GM19023 (cell line): ENCODE results near the gene MGAT3.
A peak's percentile ranks its signal among the peaks of the same experiment; 100 is the strongest.
"Not testable (repeated sequence)": the region's sequence is repeated elsewhere in the genome, so short reads cannot be mapped to it uniquely, and the experiment has no call there.

Experiments used
- ATAC-seq: cut with Tn5 transposase; IDR thresholded peaks from one replicate; pipeline ENCODE4 v1.9.1; 2021; ENCODE audit warnings: mild to moderate bottlenecking, moderate library complexity; ENCODE audit not compliant: unreplicated experiment

MGAT3 gene

DNA sequence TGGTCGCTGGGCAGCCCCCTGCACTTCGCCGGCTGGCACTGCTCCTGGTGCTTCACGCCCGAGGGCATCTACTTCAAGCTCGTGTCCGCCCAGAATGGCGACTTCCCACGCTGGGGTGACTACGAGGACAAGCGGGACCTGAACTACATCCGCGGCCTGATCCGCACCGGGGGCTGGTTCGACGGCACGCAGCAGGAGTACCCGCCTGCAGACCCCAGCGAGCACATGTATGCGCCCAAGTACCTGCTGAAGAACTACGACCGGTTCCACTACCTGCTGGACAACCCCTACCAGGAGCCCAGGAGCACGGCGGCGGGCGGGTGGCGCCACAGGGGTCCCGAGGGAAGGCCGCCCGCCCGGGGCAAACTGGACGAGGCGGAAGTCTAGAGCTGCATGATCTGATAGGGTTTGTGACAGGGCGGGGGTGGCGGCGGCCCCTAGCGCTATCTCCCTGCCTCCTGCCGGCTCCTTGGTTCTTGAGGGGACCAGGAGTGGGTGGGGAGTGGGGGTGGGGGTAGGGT lies 31.8 kb downstream of the MGAT3 start:
- no peak for ATAC-seq

DNA sequence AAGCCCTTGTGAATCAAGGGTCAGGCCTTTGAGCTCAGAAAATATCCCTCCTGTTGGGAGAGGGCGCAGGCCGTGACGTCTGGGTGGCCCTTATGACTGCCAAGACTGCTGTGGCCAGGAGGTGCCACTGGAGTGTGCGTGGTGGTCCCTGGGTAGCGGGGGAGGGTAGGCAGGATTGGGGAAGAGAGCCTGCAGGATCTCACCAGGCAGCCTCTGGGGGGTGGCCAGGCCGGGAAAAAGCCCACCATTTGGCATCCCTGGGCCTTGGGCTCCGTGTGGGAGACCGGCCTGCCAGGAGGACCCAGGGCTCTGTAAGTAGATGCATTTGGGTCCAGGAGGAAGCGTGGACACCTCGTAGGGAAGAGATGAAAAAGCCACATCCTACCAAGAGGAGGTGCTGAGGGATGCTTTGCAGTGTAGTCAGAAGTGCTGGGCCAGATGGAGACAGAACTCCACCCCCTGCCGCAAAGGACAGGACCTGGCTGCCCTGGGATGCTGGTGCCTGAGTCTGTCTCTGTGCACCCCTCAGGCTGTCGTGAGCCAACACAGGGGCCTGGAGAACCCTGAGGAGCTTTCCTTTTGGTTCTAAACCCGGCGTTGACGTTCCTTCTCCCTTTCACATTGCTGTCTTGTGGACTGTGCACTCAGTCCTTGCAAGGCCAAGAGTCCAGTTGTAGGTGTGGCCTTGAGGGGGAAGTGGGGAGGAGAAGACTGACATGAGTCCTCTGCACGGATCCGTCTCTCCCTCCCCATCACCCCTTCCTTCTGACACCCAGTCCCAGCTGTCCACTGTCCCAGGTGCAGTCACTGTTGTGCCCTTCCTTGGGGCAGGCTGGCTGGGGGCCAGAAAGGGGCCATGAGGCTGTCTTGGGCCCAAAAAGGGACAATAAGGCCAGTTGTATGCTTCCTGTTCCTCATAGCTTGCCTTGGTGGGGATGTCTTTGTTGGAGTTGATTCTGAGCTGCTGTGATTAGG lies 32.6 kb downstream of the MGAT3 start:
- ATAC-seq = no peak

DNA sequence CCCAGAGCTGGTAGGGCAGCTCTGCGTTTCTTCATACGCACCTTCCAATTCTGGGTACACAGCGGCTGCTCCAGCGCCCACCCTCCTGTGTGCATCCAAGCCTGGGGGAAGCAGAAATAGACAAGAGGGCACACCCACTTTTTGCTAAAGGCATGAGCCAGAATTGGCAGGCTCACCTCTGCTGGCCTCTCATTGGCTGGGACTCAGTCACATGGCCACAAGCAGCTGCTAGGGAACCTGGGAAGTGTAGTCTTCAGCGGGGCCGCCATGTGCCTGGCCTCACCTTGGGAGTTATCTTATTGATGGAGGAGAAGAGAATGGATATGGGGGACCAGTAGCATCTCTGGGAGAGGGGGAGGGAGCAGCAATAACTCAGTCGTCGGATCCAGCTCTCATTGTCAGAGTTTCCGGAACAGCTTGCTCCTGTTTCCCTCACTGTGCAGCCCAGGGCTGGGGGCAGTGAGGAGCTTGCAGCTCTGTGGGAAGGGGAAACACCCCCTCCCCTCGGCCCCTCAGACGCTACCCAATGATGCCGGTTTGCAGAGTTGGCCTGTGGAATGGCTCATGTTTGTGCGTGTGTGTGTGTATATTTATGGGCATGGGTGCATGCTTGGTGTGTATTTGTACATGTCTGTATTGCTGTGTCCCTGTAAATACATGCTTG lies 33.5 kb downstream of the MGAT3 start:
- ATAC-seq = peak; percentile 82

DNA sequence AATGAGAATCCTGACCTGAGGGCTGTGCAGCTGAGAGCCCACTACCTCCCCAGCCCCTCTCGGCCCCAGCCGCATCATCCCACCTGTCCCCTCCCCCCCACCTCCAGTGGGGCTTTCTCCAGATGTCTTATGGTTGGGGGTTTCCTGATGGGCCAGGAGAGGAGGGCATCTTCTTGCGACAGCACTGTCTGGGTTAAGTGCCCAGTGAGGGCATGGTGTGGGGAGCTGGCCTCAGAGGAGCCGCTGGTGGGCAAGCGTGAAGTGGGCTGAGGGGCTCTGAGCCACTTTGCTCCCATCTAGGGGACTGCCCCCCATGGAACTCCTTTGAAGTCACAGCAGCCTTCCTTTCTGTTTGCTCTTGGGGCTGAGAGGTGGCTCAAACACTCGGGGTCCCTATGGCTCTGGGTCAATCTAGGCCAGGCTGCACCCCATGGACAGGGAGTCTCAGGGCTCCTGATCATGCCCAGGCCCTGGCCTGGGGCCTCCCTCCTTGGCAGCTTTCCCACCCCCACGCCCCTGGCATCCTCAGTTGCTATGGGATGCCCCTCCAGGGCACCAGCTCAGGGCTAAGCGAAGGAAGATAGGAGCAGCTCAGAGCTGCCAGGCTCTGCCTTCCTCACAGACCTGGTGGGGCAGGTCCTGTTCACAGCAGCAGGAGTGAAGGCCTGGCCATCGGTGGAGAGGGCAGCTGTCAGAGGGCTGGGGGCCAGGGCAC lies 34.3 kb downstream of the MGAT3 start:
- ATAC-seq = no peak

DNA sequence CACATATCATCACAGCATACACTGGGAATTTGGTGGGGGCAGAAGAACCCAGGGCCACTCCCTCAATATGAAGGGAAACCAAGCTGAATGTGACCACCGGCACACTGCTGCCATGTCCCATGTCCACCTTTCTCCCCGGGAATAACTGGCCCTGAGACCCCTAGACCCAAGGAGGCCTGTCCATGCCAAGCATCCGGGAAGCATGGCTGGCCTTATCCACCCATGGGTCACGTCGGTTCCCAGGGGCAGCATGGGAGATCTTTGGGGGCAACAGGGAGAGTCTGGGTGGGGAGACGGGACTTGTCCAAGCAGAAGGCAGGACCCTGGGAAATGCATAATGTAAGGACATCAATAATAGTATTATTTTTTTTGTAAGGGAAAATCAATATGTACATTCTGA lies 34.9 kb downstream of the MGAT3 start:
- no peak for ATAC-seq

DNA sequence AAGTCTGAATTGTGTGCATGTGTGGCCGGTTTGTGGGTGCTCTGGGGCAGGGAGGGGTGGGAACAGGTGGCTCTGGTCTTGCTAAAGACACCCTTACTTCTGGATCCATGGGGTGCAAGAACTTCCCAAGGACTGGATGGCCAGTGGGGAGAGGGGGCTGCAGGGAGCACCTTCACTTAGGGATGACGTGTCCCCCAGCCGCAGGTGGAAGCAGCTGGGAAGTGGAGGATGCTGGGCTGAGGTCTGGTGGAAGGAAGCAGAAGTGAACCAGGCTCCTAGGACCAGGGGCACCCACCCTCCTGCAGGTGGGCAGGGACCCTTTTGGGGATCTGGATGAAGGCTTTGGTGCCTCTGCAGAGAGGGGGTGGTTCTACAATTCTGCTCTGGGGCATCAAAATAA lies 35.4 kb downstream of the MGAT3 start:
- no peak for ATAC-seq

DNA sequence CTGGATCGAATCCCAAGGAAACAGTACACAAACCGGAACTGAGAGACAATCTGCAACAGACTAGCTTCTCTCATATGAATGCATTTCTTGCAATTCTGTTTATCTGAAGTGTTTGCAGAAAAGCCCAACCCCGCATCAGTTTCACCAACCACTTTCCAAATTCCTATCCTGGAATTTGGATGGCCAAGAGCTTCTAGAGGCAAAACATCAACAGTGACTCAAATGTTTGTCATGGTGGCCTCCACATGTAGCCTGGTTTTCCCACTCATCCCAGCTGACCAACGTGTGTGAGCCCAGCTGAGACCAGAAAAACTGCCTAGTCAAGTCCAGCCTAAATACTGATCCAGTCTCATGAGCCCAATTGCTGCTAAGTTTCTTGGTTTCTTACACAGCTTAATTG lies 36.9 kb downstream of the MGAT3 start:
- no peak for ATAC-seq

DNA sequence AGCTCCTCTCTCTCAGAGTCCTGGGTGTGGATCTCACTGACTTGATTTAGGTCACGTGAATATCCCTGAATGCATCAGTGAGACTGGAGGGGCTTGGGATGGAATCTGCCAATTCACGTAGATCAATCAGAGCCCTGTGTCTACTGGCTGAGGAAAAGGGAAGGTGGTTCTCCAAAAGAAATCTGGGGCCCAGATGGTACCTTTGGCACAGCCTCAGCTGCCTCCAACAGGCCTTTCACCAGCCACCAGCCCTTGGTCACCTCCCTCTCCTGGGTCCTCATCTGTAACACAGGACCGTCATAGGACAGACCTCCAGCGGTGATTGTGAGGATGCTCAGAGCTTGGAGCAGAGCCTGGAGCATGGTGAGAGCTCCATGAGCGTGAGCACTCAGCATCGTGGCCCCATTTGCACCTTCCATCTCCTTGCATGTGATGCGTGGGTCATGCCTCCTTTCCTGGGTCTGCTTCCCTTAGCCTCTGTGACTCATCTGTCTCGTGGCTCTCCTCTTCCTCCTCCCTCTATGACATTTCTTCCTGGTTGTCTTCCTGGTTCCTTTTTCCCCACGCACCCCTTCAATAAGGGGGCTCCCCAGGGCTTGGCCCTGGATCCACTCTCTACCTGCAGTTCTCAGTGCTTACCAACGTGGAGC lies 37.8 kb downstream of the MGAT3 start:
- ATAC-seq = no peak

DNA sequence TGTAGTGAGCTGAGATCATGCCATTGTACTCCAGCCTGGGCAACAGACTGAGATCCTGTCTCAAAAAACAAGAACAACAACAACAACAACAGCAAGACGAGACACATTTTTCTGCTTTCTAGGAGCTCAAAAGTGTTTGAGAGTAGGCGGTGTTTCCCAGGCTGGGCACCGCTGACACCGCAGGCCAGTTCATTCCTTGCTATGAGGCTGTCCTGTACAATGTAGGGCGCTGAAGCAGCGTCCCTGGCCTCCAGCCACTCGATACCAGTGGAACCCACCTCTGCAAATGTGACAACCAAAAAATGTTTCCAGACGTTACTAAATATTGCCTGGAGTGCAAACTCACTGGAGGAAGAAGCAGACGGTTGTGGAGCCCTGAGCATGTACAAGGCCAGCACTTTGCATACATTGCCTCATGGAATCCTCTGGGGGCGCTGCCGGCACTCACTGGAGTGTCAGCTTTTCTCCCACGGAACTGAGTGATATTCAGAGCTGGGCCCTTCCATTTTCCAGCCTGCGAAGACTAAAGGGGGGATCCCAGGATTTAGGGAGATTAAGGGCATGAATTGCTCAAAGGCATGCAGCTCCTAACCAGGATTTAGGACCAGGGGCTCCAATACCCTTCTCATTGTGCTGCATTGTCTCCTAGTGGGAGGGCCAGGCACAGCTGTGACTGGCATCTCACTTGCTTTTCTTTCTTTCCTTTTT lies 39.5 kb downstream of the MGAT3 start:
- ATAC-seq = no peak

DNA sequence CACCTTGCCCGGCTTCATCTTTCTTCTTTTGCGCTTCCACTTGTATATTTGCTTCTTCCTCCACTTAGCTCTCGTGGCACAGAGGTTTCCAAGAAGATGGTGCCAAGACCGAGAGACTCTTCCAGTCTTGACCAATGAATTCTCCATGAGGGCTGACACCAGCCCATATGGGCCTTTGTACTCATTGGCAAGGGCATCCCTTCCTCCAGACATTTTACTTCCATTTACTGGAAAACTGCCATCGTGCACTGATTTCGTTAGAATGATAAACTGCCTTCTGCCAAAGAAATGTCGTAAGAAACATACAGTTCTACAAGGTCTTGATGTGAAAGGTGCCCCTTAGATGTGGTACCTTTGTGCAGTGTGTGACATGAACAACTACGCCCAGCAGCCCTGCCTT lies 40.6 kb downstream of the MGAT3 start:
- no peak for ATAC-seq

DNA sequence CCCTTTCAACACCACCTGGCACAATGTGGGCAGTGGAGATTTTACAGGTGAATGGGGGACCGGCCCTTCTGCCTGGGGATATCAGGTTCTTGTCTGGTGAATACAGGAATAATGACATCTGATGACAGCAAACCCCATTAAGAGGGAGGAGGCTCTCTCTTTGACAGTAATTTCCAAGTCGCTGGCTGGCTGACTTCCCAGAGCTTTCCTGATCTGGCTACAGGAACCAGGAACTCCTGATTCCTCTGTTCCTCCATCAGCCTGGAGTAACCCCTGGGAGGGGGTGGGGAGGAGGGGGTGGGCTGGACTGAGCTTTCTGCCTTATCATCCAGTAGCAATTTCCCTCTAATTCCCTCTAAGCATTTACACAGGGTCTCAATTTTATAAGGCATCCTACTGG lies 41.6 kb downstream of the MGAT3 start:
- no peak for ATAC-seq

DNA sequence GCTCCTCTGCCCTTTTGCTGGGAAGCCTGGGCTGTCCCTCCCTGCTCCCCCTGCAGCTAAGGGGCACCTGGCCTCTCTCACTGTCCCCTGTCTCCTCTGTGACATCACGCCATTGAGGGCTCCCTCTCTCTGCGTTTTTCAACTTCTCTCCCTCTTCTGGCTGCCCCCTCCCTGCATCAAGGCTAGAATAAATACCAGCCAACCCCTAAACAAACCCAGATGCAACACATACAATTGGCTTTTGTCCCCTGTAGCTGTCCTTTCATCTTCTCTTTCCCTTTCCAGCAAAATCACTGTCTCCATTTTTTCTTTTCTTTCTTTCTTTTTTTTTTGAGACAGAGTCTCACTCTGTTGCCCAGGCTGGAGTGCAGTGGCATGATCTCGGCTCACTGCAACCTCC lies 42.0 kb downstream of the MGAT3 start:
- ATAC-seq = no peak

DNA sequence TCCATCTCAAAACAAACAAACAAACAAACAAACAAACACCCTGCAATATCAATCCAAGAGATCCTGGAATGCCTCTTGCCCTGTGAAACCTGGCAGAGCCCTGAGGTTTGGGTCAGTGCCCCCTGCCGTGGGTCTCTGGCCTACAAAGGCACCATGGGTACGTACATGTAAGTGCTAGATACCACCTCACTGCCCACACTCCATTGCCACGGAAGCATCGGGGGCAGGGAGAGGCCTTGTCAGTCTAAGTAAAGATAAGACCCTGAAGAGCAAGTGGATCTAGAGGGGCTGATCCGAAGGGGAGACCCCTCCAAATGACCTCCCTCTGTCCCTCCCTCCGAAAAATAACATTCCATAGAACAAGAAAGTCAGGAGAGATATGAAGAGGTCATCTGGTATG lies 43.3 kb downstream of the MGAT3 start:
- ATAC-seq = no peak

DNA sequence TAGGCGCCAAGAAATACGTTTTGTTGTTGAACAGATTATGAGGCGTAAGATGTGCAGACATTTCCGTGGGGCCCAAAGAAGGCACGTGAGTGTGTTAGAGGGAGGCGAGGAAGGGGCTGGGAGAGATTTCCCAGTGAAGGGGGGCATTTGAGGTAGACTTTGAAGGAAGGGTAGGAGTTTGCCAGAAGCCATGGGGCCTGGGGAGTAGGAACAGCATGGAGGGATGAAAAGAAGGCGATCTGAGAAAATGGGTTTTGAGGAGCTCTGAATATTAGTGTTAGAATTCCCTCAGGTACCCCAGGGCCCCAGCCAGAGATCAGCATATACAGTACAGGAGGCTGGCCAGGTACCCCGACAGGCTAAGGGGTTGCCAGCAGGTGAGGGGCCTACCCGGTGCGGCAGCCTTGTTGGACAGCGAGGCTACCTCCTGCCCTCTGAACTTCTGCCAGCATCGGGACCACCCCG lies 44.9 kb downstream of the MGAT3 start:
- no peak for ATAC-seq

DNA sequence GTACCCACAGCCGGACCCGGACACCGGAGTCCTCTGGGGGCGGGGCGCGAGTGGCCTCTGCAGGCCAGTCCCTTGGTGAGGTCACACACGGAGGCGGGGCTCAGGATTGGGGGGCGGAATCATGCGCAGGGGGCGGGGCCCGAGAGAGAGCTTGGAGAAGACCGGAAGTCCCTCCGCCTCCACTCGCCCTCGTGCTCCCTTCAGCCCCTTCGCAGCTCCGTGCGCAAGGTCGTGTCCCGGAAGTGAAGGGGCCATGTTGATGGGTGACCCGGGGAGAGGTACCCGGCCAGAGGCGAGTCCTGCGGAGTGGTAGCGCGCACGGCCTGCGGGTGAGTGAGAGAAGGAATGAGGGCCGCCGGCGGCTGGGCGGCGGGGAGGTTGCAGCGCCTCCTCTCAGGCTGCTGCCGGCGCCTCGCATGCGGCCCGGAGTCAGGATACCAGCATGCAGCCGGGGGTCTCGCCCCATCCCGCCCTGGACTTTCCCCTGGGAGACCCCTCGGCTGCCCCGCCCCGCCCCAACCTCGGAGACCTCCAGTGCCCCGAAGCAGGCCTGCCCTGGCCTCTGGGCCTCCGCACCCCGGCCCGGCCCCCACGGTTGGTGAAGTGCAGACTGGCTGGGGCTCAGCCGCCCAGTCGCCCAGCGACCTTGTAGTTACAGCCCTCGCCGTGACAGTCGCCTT lies 45.4 kb downstream of the MGAT3 start, which contains the start of gene MIEF1:
TSS of gene MIEF1 (plus strand) at position 182 of the 680 bp plus-strand sequence. CDS start 9,005 bp downstream, outside the sequence.
- ATAC-seq = peak; percentile 94

DNA sequence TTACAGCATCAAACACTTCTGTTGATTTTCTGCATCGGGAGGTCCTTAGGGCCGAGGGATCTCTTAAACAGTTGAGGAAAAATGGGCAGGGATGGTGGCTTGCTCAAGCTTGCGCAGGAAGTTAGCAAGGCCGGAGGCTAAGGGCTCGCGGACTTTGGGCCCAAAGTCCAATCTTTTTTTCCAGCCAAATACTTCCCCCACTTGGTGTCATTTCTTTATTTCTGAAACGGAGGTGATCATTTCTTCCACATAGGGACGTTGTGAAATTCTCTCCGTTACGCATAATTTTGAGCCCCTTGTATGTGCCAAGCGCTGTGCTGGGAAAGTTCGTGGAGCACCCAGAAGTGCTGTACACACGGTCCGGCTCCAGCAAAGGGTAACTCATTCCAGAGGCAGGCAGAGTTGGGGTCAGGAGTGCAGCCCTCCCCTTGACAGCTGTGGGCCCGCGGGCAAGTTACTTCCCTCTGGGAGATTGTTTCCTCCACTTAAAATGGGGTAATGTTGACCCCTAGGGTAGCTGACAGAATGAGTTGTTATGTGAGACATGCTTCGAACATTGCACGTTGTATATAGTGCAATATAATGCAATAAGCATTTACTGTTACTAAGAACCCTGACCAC lies 46.1 kb downstream of the MGAT3 start:
- ATAC-seq = no peak

DNA sequence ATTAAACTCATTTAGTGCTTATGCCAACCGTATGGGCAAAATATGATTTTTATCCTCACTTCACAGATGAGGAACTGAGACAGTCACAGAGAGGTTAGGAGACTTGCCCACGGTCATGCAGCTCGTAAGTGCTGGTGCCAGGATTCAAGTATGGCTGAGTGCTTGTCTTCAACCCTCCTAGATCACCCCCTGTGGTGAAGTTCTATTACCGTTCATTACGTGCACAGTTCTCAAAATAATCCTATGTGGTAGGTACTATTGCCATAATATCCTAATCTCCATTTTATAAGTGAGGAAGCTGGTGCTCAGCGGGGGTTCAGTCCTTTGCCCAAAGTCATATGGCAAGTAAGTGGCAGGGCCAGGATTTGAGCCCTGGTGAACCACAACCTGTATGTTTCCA lies 46.8 kb downstream of the MGAT3 start:
- no peak for ATAC-seq

DNA sequence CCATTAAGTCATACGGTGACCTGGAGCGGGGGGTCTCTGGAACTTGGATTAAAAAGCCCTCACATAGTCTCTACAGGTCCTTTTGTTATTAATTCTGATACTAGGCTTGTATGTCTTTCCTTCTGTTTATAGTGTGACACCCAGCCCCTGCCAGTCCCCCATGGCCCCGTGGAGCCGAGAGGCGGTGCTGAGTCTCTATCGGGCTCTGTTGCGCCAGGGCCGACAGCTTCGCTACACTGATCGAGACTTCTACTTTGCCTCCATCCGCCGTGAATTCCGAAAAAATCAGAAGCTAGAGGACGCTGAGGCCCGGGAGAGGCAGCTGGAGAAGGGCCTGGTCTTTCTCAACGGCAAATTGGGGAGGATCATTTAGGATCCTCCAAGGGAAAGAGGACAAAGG lies 47.3 kb downstream of the MGAT3 start:
- ATAC-seq = no peak

DNA sequence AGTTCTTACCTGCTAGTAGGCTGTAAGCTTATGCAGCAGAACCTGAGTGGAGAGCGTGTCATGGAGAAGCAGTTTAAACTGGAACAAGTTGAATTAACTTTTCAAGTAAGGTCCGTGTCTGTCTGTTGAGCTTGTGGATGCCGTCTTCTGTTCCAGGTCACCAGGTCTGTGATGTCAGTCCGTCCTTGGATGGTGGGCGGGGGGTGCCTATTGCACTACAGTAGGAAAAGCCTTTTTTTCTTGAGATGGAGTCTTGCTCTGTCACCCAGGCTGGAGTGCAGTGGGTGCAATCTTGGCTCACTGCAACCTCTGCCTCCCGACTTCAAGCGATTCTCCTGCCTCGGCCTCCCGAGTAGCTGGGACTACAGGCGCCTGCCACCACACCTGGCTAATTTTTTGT lies 50.2 kb downstream of the MGAT3 start:
- ATAC-seq = not testable (repeated sequence)
